ENCODE data around the gene DNAJC21.

Gene DNAJC21

GRCh38 chr5:34986965-34987364 lies 57.6 kb downstream of the DNAJC21 start:
- DNase-seq, result no peak

GRCh38 chr5:34991486-34992238 lies 62.3 kb downstream of the DNAJC21 start:
- no peak for DNase-seq

- no peak for DNase-seq
Observed at GRCh38 chr5:34993951-34994350, 64.6 kb downstream of the DNAJC21 start.

GRCh38 chr5:34996261-34996660 lies 66.9 kb downstream of the DNAJC21 start:
- no peak for DNase-seq

- DNase-seq, result no peak
Observed at GRCh38 chr5:34998058-34998789, 68.9 kb downstream of the DNAJC21 start.

GRCh38 chr5:35001842-35002241 lies 72.5 kb downstream of the DNAJC21 start:
- no peak for DNase-seq

- DNase-seq, result no peak
Observed at GRCh38 chr5:35002459-35002858, 73.1 kb downstream of the DNAJC21 start.

- DNase-seq, result peak; percentile 55
Observed at GRCh38 chr5:35003018-35003957, 73.9 kb downstream of the DNAJC21 start.

- DNase-seq, result no peak
Observed at GRCh38 chr5:35004200-35004599, 74.8 kb downstream of the DNAJC21 start.

GRCh38 chr5:35004771-35005170 lies 75.4 kb downstream of the DNAJC21 start:
- DNase-seq, result no peak

Data from DMS153 (cell line).